B cell (primary cell): Measurements from ENCODE around the gene RAC2.

ENCODE experiments used
- CTCF ChIP-seq: fragments of 200-600 bp; IDR thresholded peaks from one replicate; pipeline ENCODE4 v1.8.0; 2022; ENCODE audit warnings: antibody characterized with exemption, mild to moderate bottlenecking
- EZH2 ChIP-seq: IDR thresholded peaks from 2 replicates; pipeline ENCODE4 v1.6.1; 2012; ENCODE audit warnings: borderline replicate concordance, low read depth, mild to moderate bottlenecking, moderate library complexity, low read length; ENCODE audit not compliant: insufficient read depth, poor library complexity, severe bottlenecking

DNA sequence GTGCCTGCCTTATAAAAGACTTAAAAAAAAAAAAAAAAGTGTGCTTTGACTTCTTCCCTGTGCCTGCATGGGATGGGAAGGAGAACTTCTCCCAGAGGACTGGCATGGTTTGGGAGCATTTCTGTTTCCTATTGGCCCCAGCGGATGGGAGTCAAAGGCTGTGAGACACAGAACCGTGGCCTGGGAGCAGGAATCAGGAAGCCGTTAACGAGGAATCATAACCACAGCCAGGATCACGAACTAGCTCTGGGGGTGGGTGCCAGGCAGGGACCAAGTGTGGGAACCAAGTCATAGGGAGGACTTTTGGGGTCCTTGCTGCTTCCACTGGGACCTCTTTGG, 56.5 kb downstream of the RAC2 start:
- TF ChIP-seq CTCF (no peak), EZH2 (no peak)
